Aorta (tissue), 5 donors: ENCODE measurements around the gene RASSF4. TPM values are rescaled to one million over a fixed set of nuclear protein-coding genes. Genes with fewer than 3 reads are reported as not detected.

Source experiments
- ATAC-seq: fragments of 200-7000 bp; cut with Tn5 transposase; one replicate; pipeline ENCODE4 v1.9.1; 2022; ENCODE audit warnings: moderate library complexity; ENCODE audit not compliant: low FRiP score
- DNase-seq, 2 donors: peaks; one replicate each; pipeline ENCODE4 v3.0.0-alpha.2; 2020
- H3K27ac ChIP-seq, 2 donors: one replicate each; pipeline ENCODE4 v1.5.1; 2013; ENCODE audit warnings: low read length in 2 of 2, mild to moderate bottlenecking in 2 of 2, moderate library complexity in 2 of 2, control low read depth in 1 of 2, inconsistent platforms in 1 of 2, low read depth in 1 of 2
- H3K27me3 ChIP-seq, 2 donors: one replicate each; pipeline ENCODE4 v1.6.1; 2013; ENCODE audit warnings: control low read depth in 1 of 2, low read length in 1 of 2, mild to moderate bottlenecking in 1 of 2, moderate library complexity in 1 of 2; ENCODE audit not compliant: insufficient read depth in 2 of 2, control insufficient read depth in 1 of 2
- H3K36me3 ChIP-seq, 2 donors: one replicate each; pipeline ENCODE4 v1.6.1; 2013; ENCODE audit warnings: control low read depth in 1 of 2, low read length in 1 of 2, mild to moderate bottlenecking in 1 of 2; ENCODE audit not compliant: insufficient read depth in 2 of 2, control insufficient read depth in 1 of 2
- H3K4me1 ChIP-seq, 2 donors: one replicate each; pipeline ENCODE4 v1.6.1; 2013; ENCODE audit warnings: low read length in 2 of 2, control low read depth in 1 of 2, mild to moderate bottlenecking in 1 of 2, moderate library complexity in 1 of 2; ENCODE audit not compliant: insufficient read depth in 2 of 2, control insufficient read depth in 1 of 2
- H3K4me3 ChIP-seq, 2 donors: one replicate each; pipeline ENCODE4 v1.5.1; 2013; ENCODE audit warnings: low read length in 2 of 2, control low read depth in 1 of 2, mild to moderate bottlenecking in 1 of 2
- H3K9me3 ChIP-seq: one replicate; pipeline ENCODE4 v1.6.1; 2013; ENCODE audit warnings: mild to moderate bottlenecking, low read length; ENCODE audit not compliant: control insufficient read depth
- WGBS, 2 donors: extraction: QIAGEN DNeasy Blood & Tissue Kit; methylation state at CpG; one replicate each; pipeline ENCODE4 v1.1.7; 2013; 5-methylcytosine and 5-hydroxymethylcytosine counted together
- intact Hi-C, 2 donors: fragments of 100-400 bp; cut with DNase I; formaldehyde crosslinking; loops; one replicate each; pipeline versions ENCODE4 v1.14.2 to v1.15.0; 2022
- long read RNA-seq, 2 donors: library from polyadenylated mRNA; unstranded; transcript quantifications; one replicate each; pipeline ENCODE4 v2.0.0, GENCODE V29; 2020 to 2021
- polyA plus RNA-seq, 2 donors: library from polyadenylated mRNA; stranded (reverse); fragments of 200-250 nt; gene quantifications; one replicate each; pipeline ENCODE4 v1.2.3, GENCODE V29; 2013
- total RNA-seq, 2 donors: library from RNA; stranded (reverse); fragmentation: NEBNext Ultra II Directional; extraction: Animal tissue kit (Norgen Biotek cat#: 25700); gene quantifications; one replicate each; pipeline ENCODE4 v1.2.1, GENCODE V29; 2021
- donor health status: healthy with polysubstance abuse.
- donor health status: Bipolar disorder and iron deficiency.
- donor health status: DM: no; HTN: no; CAD: no.
- donor health status: DM: no; HTN: no; CAD: no.
- donor health status: DM: yes; HTN: yes; CAD: no.

RASSF4 gene
- total RNA-seq: 10 to 100 TPM; 26.7 to 82.1 TPM
- polyA plus RNA-seq: 10 to 100 TPM; 13.5 to 32.0 TPM
- long read RNA-seq, donor 1, full-length matches to known transcripts: 53 of 121 reads
- long read RNA-seq, donor 1, partial matches to known transcripts: 24 of 121 reads
- long read RNA-seq, donor 1, other reads (novel, unspliced or antisense): 44 of 121 reads
- long read RNA-seq, donor 2, full-length matches to known transcripts: 11 of 51 reads
- long read RNA-seq, donor 2, partial matches to known transcripts: 25 of 51 reads
- long read RNA-seq, donor 2, other reads (novel, unspliced or antisense): 15 of 51 reads

DNA sequence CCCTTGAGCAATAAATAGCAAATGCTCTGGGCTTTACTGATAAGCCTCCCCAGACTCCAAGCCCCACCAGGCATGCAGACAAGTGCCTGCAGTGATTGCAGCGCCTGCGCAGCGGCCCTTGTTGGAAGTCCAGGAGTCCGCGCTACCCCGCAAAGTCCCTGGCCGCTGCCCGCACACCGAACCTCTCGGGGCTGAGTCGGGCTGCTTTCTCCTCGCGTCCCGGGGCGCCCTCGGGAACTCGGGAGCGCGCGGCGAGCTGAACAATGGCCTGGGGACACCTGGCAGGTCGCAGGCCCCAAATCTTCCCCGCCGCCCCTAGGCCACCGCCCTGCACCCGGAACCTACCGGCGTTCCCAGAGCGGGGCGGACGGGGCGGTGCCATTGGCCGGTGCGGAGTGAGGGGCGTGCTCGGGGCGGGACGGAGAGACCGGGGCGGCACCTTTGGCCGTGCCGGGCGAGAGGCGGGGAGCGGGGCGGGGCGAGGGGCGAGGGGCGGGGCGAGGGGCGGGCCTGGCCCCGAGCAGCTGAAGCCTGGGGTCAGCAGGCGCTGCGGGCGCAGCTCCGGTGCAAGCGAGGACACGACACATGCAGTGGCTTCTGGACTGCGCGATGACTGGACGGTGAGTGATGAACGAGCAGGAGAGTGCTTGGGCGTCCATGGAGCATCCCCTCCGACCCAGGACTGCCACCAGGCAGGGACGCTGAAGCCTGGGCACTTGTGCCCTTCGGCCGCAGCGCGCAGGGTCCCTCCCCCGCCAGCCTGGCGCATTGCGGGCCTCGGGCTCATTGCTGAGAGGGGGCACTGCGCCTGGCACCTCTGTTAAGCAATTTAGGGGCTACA lies at the start of gene RASSF4:
RASSF4 (plus strand) TSS at position 556 of the 841 bp plus-strand sequence. CDS start 10,401 bp downstream, outside the sequence.
- Histone ChIP-seq H3K27ac (peak within 1 kb of the TSS; percentile 47 to 71), H3K4me3 (peak within 1 kb of the TSS; percentile 63 to 83), H3K27me3 (no peaks in the 10 kb centered on the region), H3K4me1 (peaks cover 0 to 7% of the 10 kb centered on the region in 2 donors), H3K9me3 (no peaks in the 10 kb centered on the region), H3K36me3 (peaks cover 0 to 2% of the 10 kb centered on the region in 2 donors)
- 0% methylated on average over 62 to 74 of the region's 74 CpGs for WGBS, 2 donors
- DNase-seq (peak; percentile 96 to 97), ATAC-seq (peak; percentile 94)
- intact Hi-C loops: loop anchor here in 1 of 2 donors (2.0 kb wide), 1 partner anchor 41 kb away; the partner anchor contains the start of gene ZNF22

- Histone ChIP-seq H3K9me3 (no peaks in the 10 kb centered on the region), H3K36me3 (no peaks in the 10 kb centered on the region), H3K4me3 (no peak overlapping the region), H3K27me3 (no peaks in the 10 kb centered on the region), H3K27ac (no peak overlapping the region), H3K4me1 (no peaks in the 10 kb centered on the region)
- ATAC-seq (no peak), DNase-seq (no peak)
- 88 to 95% methylated on average over 1 of the region's 1 CpG for WGBS, 2 donors
- intact Hi-C loops: no loop called here
These were observed 49.7 kb upstream of the RASSF4 start for GRCh38 chr10:44909910-44910309.

- WGBS, 2 donors: 53 to 60% methylated on average over 7 of the region's 7 CpGs
- ATAC-seq (no peak), DNase-seq (no peak)
- no peaks in the 10 kb centered on the region for H3K27me3 ChIP-seq
- H3K36me3 ChIP-seq: no peaks in the 10 kb centered on the region
- H3K27ac ChIP-seq: no peak overlapping the region
- no peaks in the 10 kb centered on the region for H3K9me3 ChIP-seq
- H3K4me3 ChIP-seq: no peak overlapping the region
- intact Hi-C loops: no loop called here
- no peaks in the 10 kb centered on the region for H3K4me1 ChIP-seq
These were observed 49.0 kb upstream of the RASSF4 start for GRCh38 chr10:44910602-44911001.

- 7 to 20% methylated on average over 12 of the region's 12 CpGs for WGBS, 2 donors
These were observed 48.5 kb upstream of the RASSF4 start, which contains the start of gene TMEM72 for GRCh38 chr10:44911081-44911540. Gene TMEM72, plus strand, starts transcription at chr10:44911337. Its CDS starts 176 bp downstream, at chr10:44911513.

GRCh38 chr10:44911951-44912350 lies 47.7 kb upstream of the RASSF4 start:
- no peak for ATAC-seq
- Histone ChIP-seq H3K27me3 (no peaks in the 10 kb centered on the region), H3K27ac (no peak overlapping the region), H3K9me3 (no peaks in the 10 kb centered on the region), H3K36me3 (no peaks in the 10 kb centered on the region), H3K4me1 (no peaks in the 10 kb centered on the region), H3K4me3 (no peak overlapping the region)
- 92 to 93% methylated on average over 3 of the region's 3 CpGs for WGBS, 2 donors
- DNase-seq: no peak
- intact Hi-C loops: no loop called here

More at GRCh38 chr10:44911081-44911540, 48.5 kb upstream of the RASSF4 start, which contains the start of gene TMEM72:
- no peaks in the 10 kb centered on the region for H3K27me3 ChIP-seq
- peak; percentile 38 for ATAC-seq
- H3K27ac ChIP-seq: no peak within 1 kb of the TSS
- H3K36me3 ChIP-seq: no peaks in the 10 kb centered on the region
- intact Hi-C loops: no loop called here
- DNase-seq: no peak
- no peak within 1 kb of the TSS for H3K4me3 ChIP-seq
- no peaks in the 10 kb centered on the region for H3K9me3 ChIP-seq
- no peaks in the 10 kb centered on the region for H3K4me1 ChIP-seq

DNA sequence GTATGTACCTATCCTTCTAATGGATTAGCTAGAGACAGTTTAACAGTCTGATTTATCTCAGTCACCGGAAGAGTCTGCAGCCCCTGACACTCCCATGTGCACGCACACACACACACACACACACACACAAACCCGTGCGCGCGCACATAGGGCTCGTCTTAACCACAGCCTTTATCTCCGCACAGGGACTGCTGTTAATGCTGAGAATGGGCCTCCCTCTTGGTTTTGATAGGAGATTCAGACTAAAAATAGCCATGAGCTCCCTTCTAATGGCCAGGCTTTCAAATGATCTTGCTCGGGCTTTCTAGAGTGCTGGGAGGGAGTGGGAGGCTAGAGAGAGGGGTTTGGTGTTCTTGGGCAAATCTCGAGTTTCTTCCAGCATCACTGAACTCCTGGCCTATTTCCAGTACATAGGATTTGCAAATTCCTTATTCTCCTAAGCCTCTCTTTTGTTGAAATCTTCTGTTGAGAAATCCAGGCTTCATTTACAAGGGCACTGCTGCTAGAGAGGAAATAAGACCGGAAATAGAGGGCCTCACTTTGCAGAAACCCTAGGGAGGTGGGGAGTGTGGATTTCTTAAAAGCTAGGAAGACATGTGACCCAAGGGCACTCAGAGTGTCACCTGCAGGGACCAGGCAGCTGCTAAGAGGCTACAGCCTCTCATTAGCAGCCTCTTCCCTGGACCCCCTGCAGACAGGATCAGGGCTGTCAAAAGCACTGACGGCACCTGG lies 46.1 kb upstream of the RASSF4 start:
- intact Hi-C loops: no loop called here
- no peak overlapping the region for H3K27ac ChIP-seq
- H3K4me1 ChIP-seq: no peaks in the 10 kb centered on the region
- ATAC-seq: no peak
- no peak for DNase-seq
- H3K36me3 ChIP-seq: no peaks in the 10 kb centered on the region
- no peaks in the 10 kb centered on the region for H3K27me3 ChIP-seq
- H3K4me3 ChIP-seq: no peak overlapping the region
- WGBS, 2 donors: 65 to 72% methylated on average over 12 of the region's 12 CpGs
- H3K9me3 ChIP-seq: no peaks in the 10 kb centered on the region

DNA sequence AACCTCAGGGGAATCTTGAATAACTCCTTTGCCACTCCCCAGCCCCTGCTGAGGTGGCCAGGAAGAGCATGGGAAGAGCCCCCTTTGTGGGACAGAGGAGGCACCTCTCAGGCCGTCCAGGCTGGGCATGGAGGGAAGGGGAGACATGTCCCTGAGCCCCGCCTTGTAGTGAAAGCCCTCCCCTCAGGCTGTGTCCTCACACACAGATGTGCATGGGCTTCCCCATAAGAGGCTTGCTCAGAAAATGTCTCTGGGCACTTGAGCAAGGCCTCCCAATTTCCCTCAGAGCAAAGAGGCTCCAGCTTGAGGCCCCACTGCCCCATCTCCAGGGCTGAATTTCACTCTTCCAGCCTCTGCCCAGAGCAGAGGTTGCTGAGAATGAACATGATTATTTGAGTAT lies 44.7 kb upstream of the RASSF4 start:
- ATAC-seq (no peak), DNase-seq (no peak)
- intact Hi-C loops: no loop called here
- Histone ChIP-seq H3K4me3 (no peak overlapping the region), H3K36me3 (no peaks in the 10 kb centered on the region), H3K4me1 (no peaks in the 10 kb centered on the region), H3K27ac (no peak overlapping the region), H3K9me3 (no peaks in the 10 kb centered on the region), H3K27me3 (no peaks in the 10 kb centered on the region)
- WGBS, 2 donors: 95 to 100% methylated on average over 2 of the region's 2 CpGs

DNA sequence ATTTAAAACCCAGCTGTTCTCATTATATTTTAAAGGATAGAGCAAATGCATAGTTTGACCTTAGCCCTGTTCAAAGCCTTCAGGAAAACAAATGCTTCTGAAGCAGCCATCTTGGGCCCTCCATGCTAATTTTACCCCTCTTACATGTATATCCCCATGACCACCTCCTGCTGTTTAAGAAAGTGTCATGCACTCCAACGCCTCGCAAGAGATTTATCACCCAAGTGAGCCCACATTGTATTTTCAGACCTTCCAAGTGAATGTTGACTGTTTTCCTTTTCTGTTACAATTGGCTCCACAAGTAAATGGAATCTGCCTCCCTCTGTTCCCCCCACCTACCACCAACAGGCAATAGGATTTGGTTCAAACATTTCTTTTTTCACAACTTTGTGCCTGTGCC lies 43.2 kb upstream of the RASSF4 start:
- no peaks in the 10 kb centered on the region for H3K27me3 ChIP-seq
- DNase-seq: no peak
- H3K36me3 ChIP-seq: no peaks in the 10 kb centered on the region
- H3K4me1 ChIP-seq: no peaks in the 10 kb centered on the region
- H3K27ac ChIP-seq: no peak overlapping the region
- H3K4me3 ChIP-seq: no peak overlapping the region
- no peaks in the 10 kb centered on the region for H3K9me3 ChIP-seq
- no peak for ATAC-seq
- 67 to 76% methylated on average over 2 of the region's 2 CpGs for WGBS, 2 donors
- intact Hi-C loops: no loop called here
